H9 (cell line): Measurements from ENCODE around the gene DIS3L2. TPM values are rescaled to one million over a fixed set of nuclear protein-coding genes. Genes with fewer than 3 reads are reported as not detected.

Source experiments
- DNase-seq: peaks from one replicate; pipeline ENCODE4 v3.0.0-alpha.2; 2017
- H2AFZ ChIP-seq: one replicate; pipeline ENCODE4 v1.6.1; 2013; ENCODE audit warnings: mild to moderate bottlenecking, low read length, control low read depth, moderate library complexity
- H2AK5ac ChIP-seq: 2 replicates; pipeline ENCODE4 v1.6.1; 2013; ENCODE audit warnings: low read length, control low read depth, mixed read lengths; ENCODE audit not compliant: insufficient read length
- H2BK120ac ChIP-seq: one replicate; pipeline ENCODE4 v1.6.1; 2013; ENCODE audit warnings: low read depth, mild to moderate bottlenecking, low read length, control low read depth, inconsistent platforms; ENCODE audit not compliant: poor library complexity, severe bottlenecking
- H2BK12ac ChIP-seq: 2 replicates; pipeline ENCODE4 v1.6.1; 2013; ENCODE audit warnings: low read length, control low read depth, mixed read lengths, low read depth; ENCODE audit not compliant: insufficient read length
- H2BK15ac ChIP-seq: 2 replicates; pipeline ENCODE4 v1.6.1; 2013; ENCODE audit warnings: low read depth, low read length, control low read depth
- H2BK20ac ChIP-seq: one replicate; pipeline ENCODE4 v1.6.1; 2013; ENCODE audit warnings: low read depth, mild to moderate bottlenecking, low read length, control low read depth, inconsistent platforms; ENCODE audit not compliant: poor library complexity, severe bottlenecking
- H2BK5ac ChIP-seq: 2 replicates; pipeline ENCODE4 v1.6.1; 2013; ENCODE audit warnings: low read length, control low read depth, mixed read lengths; ENCODE audit not compliant: insufficient read length
- H3K14ac ChIP-seq: 2 replicates; pipeline ENCODE4 v1.6.1; 2013; ENCODE audit warnings: low read length, control low read depth; ENCODE audit not compliant: insufficient read depth
- H3K18ac ChIP-seq: 2 replicates; pipeline ENCODE4 v1.6.1; 2013; ENCODE audit warnings: low read depth, mild to moderate bottlenecking, mixed read lengths, low read length, control low read depth; ENCODE audit not compliant: insufficient read length
- H3K23ac ChIP-seq: 2 replicates; pipeline ENCODE4 v1.6.1; 2013; ENCODE audit warnings: low read length, control low read depth, mixed read lengths, low read depth; ENCODE audit not compliant: insufficient read length
- H3K23me2 ChIP-seq: 2 replicates; pipeline ENCODE4 v1.6.1; 2013; ENCODE audit warnings: low read depth, mild to moderate bottlenecking, mixed read lengths, low read length, control low read depth; ENCODE audit not compliant: insufficient read length, poor library complexity, severe bottlenecking
- H3K27ac ChIP-seq: 2 replicates; pipeline ENCODE4 v1.5.1; 2013; ENCODE audit warnings: low read length, control low read depth, mixed read lengths, low read depth; ENCODE audit not compliant: insufficient read length
- H3K27me3 ChIP-seq: 2 replicates; pipeline ENCODE4 v1.6.1; 2013; ENCODE audit warnings: low read length, control low read depth, inconsistent platforms; ENCODE audit not compliant: insufficient read depth
- H3K4ac ChIP-seq: 2 replicates; pipeline ENCODE4 v1.6.1; 2013; ENCODE audit warnings: low read depth, mild to moderate bottlenecking, control low read depth, inconsistent platforms, low read length, moderate library complexity
- H3K4me1 ChIP-seq: 2 replicates; pipeline ENCODE4 v1.6.1; 2013; ENCODE audit warnings: low read length, control low read depth, inconsistent platforms; ENCODE audit not compliant: insufficient read depth
- H3K4me2 ChIP-seq: 2 replicates; pipeline ENCODE4 v1.6.1; 2013; ENCODE audit warnings: low read length, control low read depth, mixed read lengths; ENCODE audit not compliant: insufficient read length, insufficient read depth
- H3K56ac ChIP-seq: 2 replicates; pipeline ENCODE4 v1.6.1; 2013; ENCODE audit warnings: low read depth, mild to moderate bottlenecking, mixed read lengths, low read length, control low read depth; ENCODE audit not compliant: insufficient read length
- H3K79me1 ChIP-seq: 2 replicates; pipeline ENCODE4 v1.6.1; 2013; ENCODE audit warnings: low read depth, mild to moderate bottlenecking, moderate library complexity, low read length, control low read depth, inconsistent platforms; ENCODE audit not compliant: insufficient read depth, poor library complexity, severe bottlenecking
- H3K79me2 ChIP-seq: 2 replicates; pipeline ENCODE4 v1.6.1; 2013; ENCODE audit warnings: low read length, control low read depth, inconsistent platforms; ENCODE audit not compliant: insufficient read depth
- H3K9ac ChIP-seq: 2 replicates; pipeline ENCODE4 v1.6.1; 2013; ENCODE audit warnings: low read length, control low read depth, mixed read lengths; ENCODE audit not compliant: insufficient read length; ENCODE audit errors: extremely low read depth
- H3K9me3 ChIP-seq: one replicate; pipeline ENCODE4 v1.6.1; 2013; ENCODE audit warnings: low read depth, low read length, inconsistent platforms; ENCODE audit not compliant: control insufficient read depth
- H3T11ph ChIP-seq: one replicate; pipeline ENCODE4 v1.6.1; 2013; ENCODE audit warnings: mild to moderate bottlenecking, low read length, control low read depth, inconsistent platforms
- H4K20me1 ChIP-seq: one replicate; pipeline ENCODE4 v1.6.1; 2013; ENCODE audit not compliant: control insufficient read depth, insufficient read length, insufficient read depth
- H4K5ac ChIP-seq: 2 replicates; pipeline ENCODE4 v1.6.1; 2013; ENCODE audit warnings: low read depth, mild to moderate bottlenecking, mixed read lengths, low read length, control low read depth; ENCODE audit not compliant: insufficient read length
- H4K8ac ChIP-seq: replicated peaks from 2 replicates; pipeline ENCODE4 v1.6.1; 2013; ENCODE audit warnings: low read length, control low read depth, mixed read lengths, low read depth; ENCODE audit not compliant: insufficient read length
- H4K91ac ChIP-seq: 2 replicates; pipeline ENCODE4 v1.6.1; 2013; ENCODE audit warnings: low read depth, mild to moderate bottlenecking, moderate library complexity, mixed read lengths, low read length, control low read depth; ENCODE audit not compliant: insufficient read length
- H3K27ac Mint-ChIP-seq, 3 experiments: 2 replicates in 2 of 3; 3 replicates in 1 of 3; pipeline ENCODE4 v1.8.0; 2020 to 2021; ENCODE audit warnings: mixed read lengths in 3 of 3, mild to moderate bottlenecking in 1 of 3, moderate library complexity in 1 of 3
- H3K27me3 Mint-ChIP-seq: 2 replicates; pipeline ENCODE4 v1.8.0; 2021; ENCODE audit warnings: low read depth, mild to moderate bottlenecking, moderate library complexity, mixed read lengths
- H3K36me3 Mint-ChIP-seq, 3 experiments: 2 replicates in 2 of 3; 3 replicates in 1 of 3; pipeline ENCODE4 v1.8.0; 2020 to 2021; ENCODE audit warnings: low read depth in 3 of 3, mixed read lengths in 3 of 3; ENCODE audit not compliant: insufficient read depth in 1 of 3
- H3K4me1 Mint-ChIP-seq, 2 experiments: 2 replicates each; pipeline ENCODE4 v1.8.0; 2020; ENCODE audit warnings: mixed read lengths in 2 of 2
- H3K4me3 Mint-ChIP-seq, 2 experiments: 2 replicates in 1 of 2; 3 replicates in 1 of 2; pipeline ENCODE4 v1.8.0; 2020 to 2021; ENCODE audit warnings: mild to moderate bottlenecking in 2 of 2, mixed read lengths in 2 of 2, moderate library complexity in 1 of 2
- H3K9me3 Mint-ChIP-seq, 2 experiments: 2 replicates in 1 of 2; 3 replicates in 1 of 2; pipeline ENCODE4 v1.8.0; 2020; ENCODE audit warnings: mild to moderate bottlenecking in 2 of 2, mixed read lengths in 2 of 2, moderate library complexity in 1 of 2
- CTCF ChIP-seq: fragments of 200-600 bp; sonication (generic); conservative IDR thresholded peaks from 3 replicates; pipeline ENCODE4 v1.8.0; 2021; ENCODE audit warnings: antibody characterized with exemption, mild to moderate bottlenecking
- WGBS: extraction: QIAGEN DNeasy Blood & Tissue Kit; methylation state at CpG from one replicate; pipeline ENCODE4 v1.1.7; 2013; ENCODE audit warnings: missing lambda C conversion rate, low lambda C conversion rate, mixed read lengths; ENCODE audit not compliant: insufficient read length; ENCODE audit errors: extremely low coverage; 5-methylcytosine and 5-hydroxymethylcytosine counted together
- total RNA-seq: library from RNA; stranded (reverse); gene quantifications from 2 replicates; pipeline ENCODE4 v1.2.1, GENCODE V29; 2021

Gene DIS3L2
- total RNA-seq, 1 experiment from 2014 or later: 28.1 TPM

- no peak overlapping the region for H3K27ac Mint-ChIP-seq
- no peak overlapping the region for H3K9ac ChIP-seq
- H2AK5ac ChIP-seq: no peak overlapping the region
- no peak overlapping the region for H2BK12ac ChIP-seq
- no peaks in the 10 kb centered on the region for H3K9me3 ChIP-seq
- H3K4me1 Mint-ChIP-seq: peaks cover 15 to 21% of the 10 kb centered on the region in 2 experiments
- no peak overlapping the region for H3K4me2 ChIP-seq
- peaks cover 4 to 12% (median 6%) of the 10 kb centered on the region in 3 experiments for H3K36me3 Mint-ChIP-seq
- H3K27me3 Mint-ChIP-seq: no peaks in the 10 kb centered on the region
- no peak overlapping the region for H2BK5ac ChIP-seq
- H3K4ac ChIP-seq: no peak overlapping the region
- no peak overlapping the region for H3T11ph ChIP-seq
- H3K18ac ChIP-seq: no peak overlapping the region
- no peak overlapping the region for H2BK120ac ChIP-seq
- no peaks in the 10 kb centered on the region for H4K20me1 ChIP-seq
- no peak overlapping the region for H4K5ac ChIP-seq
- H4K8ac ChIP-seq: no peak overlapping the region
- H3K79me2 ChIP-seq: no peaks in the 10 kb centered on the region
- H3K4me1 ChIP-seq: peaks cover 12% of the 10 kb centered on the region; the same call in 1 of the 2 replicates
- TF ChIP-seq CTCF: no peak
- no peak overlapping the region for H3K27ac ChIP-seq
- H3K79me1 ChIP-seq: no peaks in the 10 kb centered on the region
- DNase-seq: no peak
- H3K4me3 Mint-ChIP-seq: no peak overlapping the region
- H3K23ac ChIP-seq: no peak overlapping the region
- no peak overlapping the region for H2AFZ ChIP-seq
- no peaks in the 10 kb centered on the region; the same call in 1 of the 2 replicates for H3K27me3 ChIP-seq
- no peak overlapping the region for H3K14ac ChIP-seq
- no peaks in the 10 kb centered on the region for H3K23me2 ChIP-seq
- no peak overlapping the region for H4K91ac ChIP-seq
- WGBS: no CpG with 5 or more reads among the region's 3 CpGs
- no peak overlapping the region for H2BK20ac ChIP-seq
- no peak overlapping the region for H3K56ac ChIP-seq
- peaks cover 2 to 8% of the 10 kb centered on the region in 2 experiments; a peak in 2 of 5 replicates for H3K9me3 Mint-ChIP-seq
- H2BK15ac ChIP-seq: no peak overlapping the region
Observed at GRCh38 chr2:232278534-232278933, 317.0 kb downstream of the DIS3L2 start.
